WTC11 (cell line): ENCODE measurements around the gene MYOM1.

Source experiments
- CTCF ChIP-seq: fragments of 200-600 bp; IDR thresholded peaks from 2 replicates; pipeline ENCODE4 v1.8.0; 2022; ENCODE audit warnings: antibody characterized with exemption
- FOXP1 ChIP-seq: sonication (generic); formaldehyde crosslinking; IDR thresholded peaks from 2 replicates; pipeline ENCODE4 v1.8.0; 2022; ENCODE audit warnings: missing genetic modification reagents, mild to moderate bottlenecking, moderate library complexity, borderline replicate concordance
- NR1H2 ChIP-seq: sonication (generic); formaldehyde crosslinking; IDR thresholded peaks from 2 replicates; pipeline ENCODE4 v1.9.0; 2021; ENCODE audit warnings: mild to moderate bottlenecking, moderate library complexity, missing genetic modification reagents
- RELA ChIP-seq: sonication (generic); formaldehyde crosslinking; IDR thresholded peaks from 2 replicates; pipeline ENCODE4 v1.8.1; 2022; ENCODE audit warnings: missing genetic modification reagents, mild to moderate bottlenecking, borderline replicate concordance
- STAT6 ChIP-seq: sonication (generic); formaldehyde crosslinking; conservative IDR thresholded peaks from 2 replicates; pipeline ENCODE4 v1.8.1; 2023; ENCODE audit warnings: mild to moderate bottlenecking, low read depth, missing genetic modification reagents, moderate library complexity
- USF2 ChIP-seq: sonication (generic); formaldehyde crosslinking; IDR thresholded peaks from 2 replicates; pipeline ENCODE4 v1.8.1; 2023; ENCODE audit warnings: mild to moderate bottlenecking, missing genetic modification reagents, moderate library complexity
- ZNF263 ChIP-seq: sonication (generic); formaldehyde crosslinking; IDR thresholded peaks from 2 replicates; pipeline ENCODE4 v1.8.1; 2022; ENCODE audit warnings: low read depth, mild to moderate bottlenecking, moderate library complexity, missing genetic modification reagents
- ZSCAN18 ChIP-seq: fragments of 250-450 bp; sonication (Bioruptor Pico); IDR thresholded peaks from 2 replicates; pipeline ENCODE4 v2.1.2; 2022; ENCODE audit warnings: mild to moderate bottlenecking, moderate library complexity
- TF ChIP-seq, protein P1 (sequence below): sonication (generic); formaldehyde crosslinking; IDR thresholded peaks from 2 replicates; pipeline ENCODE4 v1.8.0; 2022; ENCODE audit warnings: mild to moderate bottlenecking, missing genetic modification reagents
- TF ChIP-seq, protein P2 (sequence below): sonication (generic); formaldehyde crosslinking; IDR thresholded peaks from 2 replicates; pipeline ENCODE4 v1.8.1; 2022; ENCODE audit warnings: mild to moderate bottlenecking, missing genetic modification reagents, moderate library complexity, borderline replicate concordance
- TF ChIP-seq, protein P3 (sequence below): sonication (generic); formaldehyde crosslinking; IDR thresholded peaks from 2 replicates; pipeline ENCODE4 v1.8.1; 2022; ENCODE audit warnings: low read depth, missing genetic modification reagents, borderline replicate concordance

DNA sequence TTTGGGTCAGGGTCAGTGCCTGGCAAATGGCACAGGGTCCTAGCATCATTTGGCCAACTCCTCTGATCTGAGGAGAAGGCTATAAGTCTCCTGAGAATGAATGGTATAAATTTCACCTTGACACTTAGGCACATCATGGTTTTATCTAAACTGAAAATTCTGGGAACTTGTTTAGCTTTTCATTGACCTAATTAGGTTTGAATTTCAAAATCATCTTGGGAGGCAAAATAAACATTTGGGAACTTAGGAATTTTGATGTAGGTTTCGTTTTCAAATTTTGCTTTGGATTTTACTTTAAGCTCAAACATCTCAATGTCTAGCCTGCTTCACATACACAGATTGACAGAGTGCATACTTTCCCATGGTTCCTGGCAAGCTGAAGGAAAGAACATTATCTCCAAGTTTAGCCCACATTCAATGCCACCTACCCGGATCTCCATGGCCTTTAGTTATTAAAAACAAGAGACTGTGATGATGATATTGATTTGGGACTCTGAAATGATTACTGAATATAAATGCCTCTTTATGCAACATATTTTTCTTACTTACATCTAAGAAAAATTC is 44.5 kb downstream of the MYOM1 start:
- TF ChIP-seq CTCF (no peak), ZSCAN18 (CRISPR knock-in tag) (no peak), FOXP1 (CRISPR knock-in tag) (no peak), STAT6 (CRISPR knock-in tag) (no peak), ZNF263 (CRISPR knock-in tag) (no peak), RELA (CRISPR knock-in tag) (no peak), USF2 (CRISPR knock-in tag) (no peak), NR1H2 (CRISPR knock-in tag) (no peak)
- TF ChIP-seq, protein P1, sequence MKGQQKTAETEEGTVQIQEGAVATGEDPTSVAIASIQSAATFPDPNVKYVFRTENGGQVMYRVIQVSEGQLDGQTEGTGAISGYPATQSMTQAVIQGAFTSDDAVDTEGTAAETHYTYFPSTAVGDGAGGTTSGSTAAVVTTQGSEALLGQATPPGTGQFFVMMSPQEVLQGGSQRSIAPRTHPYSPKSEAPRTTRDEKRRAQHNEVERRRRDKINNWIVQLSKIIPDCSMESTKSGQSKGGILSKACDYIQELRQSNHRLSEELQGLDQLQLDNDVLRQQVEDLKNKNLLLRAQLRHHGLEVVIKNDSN: no peak
- TF ChIP-seq, protein P2, sequence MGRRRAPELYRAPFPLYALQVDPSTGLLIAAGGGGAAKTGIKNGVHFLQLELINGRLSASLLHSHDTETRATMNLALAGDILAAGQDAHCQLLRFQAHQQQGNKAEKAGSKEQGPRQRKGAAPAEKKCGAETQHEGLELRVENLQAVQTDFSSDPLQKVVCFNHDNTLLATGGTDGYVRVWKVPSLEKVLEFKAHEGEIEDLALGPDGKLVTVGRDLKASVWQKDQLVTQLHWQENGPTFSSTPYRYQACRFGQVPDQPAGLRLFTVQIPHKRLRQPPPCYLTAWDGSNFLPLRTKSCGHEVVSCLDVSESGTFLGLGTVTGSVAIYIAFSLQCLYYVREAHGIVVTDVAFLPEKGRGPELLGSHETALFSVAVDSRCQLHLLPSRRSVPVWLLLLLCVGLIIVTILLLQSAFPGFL (CRISPR knock-in tag): no peak
- TF ChIP-seq, protein P3, sequence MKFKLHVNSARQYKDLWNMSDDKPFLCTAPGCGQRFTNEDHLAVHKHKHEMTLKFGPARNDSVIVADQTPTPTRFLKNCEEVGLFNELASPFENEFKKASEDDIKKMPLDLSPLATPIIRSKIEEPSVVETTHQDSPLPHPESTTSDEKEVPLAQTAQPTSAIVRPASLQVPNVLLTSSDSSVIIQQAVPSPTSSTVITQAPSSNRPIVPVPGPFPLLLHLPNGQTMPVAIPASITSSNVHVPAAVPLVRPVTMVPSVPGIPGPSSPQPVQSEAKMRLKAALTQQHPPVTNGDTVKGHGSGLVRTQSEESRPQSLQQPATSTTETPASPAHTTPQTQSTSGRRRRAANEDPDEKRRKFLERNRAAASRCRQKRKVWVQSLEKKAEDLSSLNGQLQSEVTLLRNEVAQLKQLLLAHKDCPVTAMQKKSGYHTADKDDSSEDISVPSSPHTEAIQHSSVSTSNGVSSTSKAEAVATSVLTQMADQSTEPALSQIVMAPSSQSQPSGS (CRISPR knock-in tag): no peak
